Vagina (tissue), 2 donors: Measurements from ENCODE around the gene ZNF521.

Experiments
- POLR2A ChIP-seq, 2 donors: fragments of 450-650 bp; IDR thresholded peaks; one replicate each; pipeline ENCODE4 v1.6.1; 2017; ENCODE audit warnings: antibody characterized with exemption in 2 of 2, mild to moderate bottlenecking in 2 of 2, moderate library complexity in 2 of 2
- TF ChIP-seq, protein P1 (sequence below), 3 experiments: fragments of 450-650 bp in 2 of 3; fragments of 200-600 bp in 1 of 3; sonication (generic) in 1 of 3; IDR thresholded peaks; one replicate each; pipeline ENCODE4 v1.5.1; 2017 to 2019; ENCODE audit warnings: antibody characterized with exemption in 3 of 3, mild to moderate bottlenecking in 2 of 3, moderate library complexity in 2 of 3

DNA sequence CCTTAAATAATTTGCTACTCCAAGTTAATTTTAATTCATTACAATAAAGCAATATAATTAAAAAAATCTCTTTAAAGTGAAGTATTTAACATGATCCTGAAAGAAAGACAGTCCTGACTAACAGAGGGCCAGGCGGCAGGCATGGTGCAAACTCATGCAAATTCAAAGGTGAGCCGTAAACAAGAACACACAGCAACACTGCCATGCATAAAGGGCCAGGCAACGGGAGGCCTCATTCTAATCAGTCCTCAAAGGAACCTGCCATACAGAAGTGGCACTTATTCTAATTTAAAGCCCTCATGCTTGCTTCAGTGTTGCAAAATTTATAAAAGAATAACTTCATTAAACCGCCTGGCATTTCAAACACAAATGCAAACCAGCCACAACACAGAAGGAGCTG is 277.0 kb downstream of the ZNF521 start:
- TF ChIP-seq, protein P1, sequence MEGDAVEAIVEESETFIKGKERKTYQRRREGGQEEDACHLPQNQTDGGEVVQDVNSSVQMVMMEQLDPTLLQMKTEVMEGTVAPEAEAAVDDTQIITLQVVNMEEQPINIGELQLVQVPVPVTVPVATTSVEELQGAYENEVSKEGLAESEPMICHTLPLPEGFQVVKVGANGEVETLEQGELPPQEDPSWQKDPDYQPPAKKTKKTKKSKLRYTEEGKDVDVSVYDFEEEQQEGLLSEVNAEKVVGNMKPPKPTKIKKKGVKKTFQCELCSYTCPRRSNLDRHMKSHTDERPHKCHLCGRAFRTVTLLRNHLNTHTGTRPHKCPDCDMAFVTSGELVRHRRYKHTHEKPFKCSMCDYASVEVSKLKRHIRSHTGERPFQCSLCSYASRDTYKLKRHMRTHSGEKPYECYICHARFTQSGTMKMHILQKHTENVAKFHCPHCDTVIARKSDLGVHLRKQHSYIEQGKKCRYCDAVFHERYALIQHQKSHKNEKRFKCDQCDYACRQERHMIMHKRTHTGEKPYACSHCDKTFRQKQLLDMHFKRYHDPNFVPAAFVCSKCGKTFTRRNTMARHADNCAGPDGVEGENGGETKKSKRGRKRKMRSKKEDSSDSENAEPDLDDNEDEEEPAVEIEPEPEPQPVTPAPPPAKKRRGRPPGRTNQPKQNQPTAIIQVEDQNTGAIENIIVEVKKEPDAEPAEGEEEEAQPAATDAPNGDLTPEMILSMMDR (IDR thresholded peaks at IDR 0.05) = no peak
- no peak for TF ChIP-seq POLR2A (IDR thresholded peaks at IDR 0.05)
